Endothelial cell of coronary artery (primary cell): ENCODE data around the gene PPOX. TPM values are rescaled to one million over a fixed set of nuclear protein-coding genes. Genes with fewer than 3 reads are reported as not detected.

Experiments
- total RNA-seq: library from RNA; depleted of rRNA; stranded (reverse); fragments of >200 nt; gene quantifications from 2 replicates; pipeline ENCODE4 v1.2.3, GENCODE V29; 2014

PPOX gene
- 12.1 and 16.0 TPM in 2 replicates for total RNA-seq

DNA sequence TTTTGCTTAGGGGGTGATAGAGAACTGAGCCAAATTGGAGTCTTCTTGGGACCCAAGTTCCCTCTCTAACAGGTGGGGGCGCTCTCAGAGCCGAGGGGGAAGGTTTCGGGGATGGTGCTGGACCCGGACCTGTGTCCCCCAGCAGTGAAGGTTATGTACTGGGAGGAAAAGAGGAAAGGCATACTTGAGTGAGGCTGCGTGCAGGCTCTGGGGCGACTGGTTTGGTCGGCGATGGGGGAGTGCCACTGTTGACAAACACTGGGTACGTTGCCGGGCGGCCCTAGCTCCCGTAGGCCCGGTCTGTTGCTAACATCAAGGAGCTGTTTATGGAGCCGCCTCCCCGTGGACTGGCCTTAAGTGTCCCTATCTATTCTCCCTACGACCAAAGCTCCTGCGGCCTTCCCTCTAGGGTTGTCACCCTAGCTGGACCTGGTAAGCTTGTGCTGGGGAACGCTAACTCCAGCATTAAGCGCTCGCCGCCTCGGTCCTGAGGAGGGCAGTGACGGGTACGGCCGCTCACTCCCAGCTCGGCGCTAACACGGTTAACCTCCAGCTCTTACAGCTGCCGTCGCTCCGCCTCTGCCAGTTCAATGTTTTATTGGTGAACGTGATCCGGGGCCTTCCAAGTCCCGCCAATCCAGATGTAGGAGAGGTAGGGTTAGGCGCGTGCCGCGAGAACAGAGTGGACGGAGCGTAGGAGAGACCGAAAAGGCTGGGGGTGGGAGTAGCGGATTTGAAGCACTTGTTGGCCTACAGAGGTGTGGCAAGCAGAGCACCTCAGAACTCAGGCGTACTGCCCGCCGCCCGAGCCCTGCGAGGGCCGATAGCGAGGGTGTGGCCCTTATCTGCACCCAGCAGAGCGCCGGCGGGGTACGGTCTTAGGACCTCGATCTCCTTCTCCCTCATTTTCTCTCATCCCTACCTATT lies at the start of gene PPOX:
TSS of gene PPOX (plus strand) at position 685 of the 927 bp plus-strand sequence. CDS start 422 bp downstream, outside the sequence.

GRCh38 chr1:161117759-161118581 lies 48.3 kb upstream of the PPOX start, which contains the start of the genes NIT1 and PFDN2:
Gene NIT1 (plus strand): TSS chr1:161118105. CDS start chr1:161118177, 72 bp downstream.
Gene PFDN2 (minus strand): TSS chr1:161118037. CDS start chr1:161118026, 11 bp downstream.

GRCh38 chr1:161132410-161133219 lies 33.6 kb upstream of the PPOX start, which contains the start of gene DEDD:
Gene DEDD (minus strand): TSS chr1:161132667. CDS start chr1:161124462, 8,205 bp downstream.

GRCh38 chr1:161153682-161154337 lies 12.4 kb upstream of the PPOX start, which contains the start of gene UFC1:
Gene UFC1 (plus strand): TSS chr1:161153978. CDS start chr1:161153998, 20 bp downstream.

DNA sequence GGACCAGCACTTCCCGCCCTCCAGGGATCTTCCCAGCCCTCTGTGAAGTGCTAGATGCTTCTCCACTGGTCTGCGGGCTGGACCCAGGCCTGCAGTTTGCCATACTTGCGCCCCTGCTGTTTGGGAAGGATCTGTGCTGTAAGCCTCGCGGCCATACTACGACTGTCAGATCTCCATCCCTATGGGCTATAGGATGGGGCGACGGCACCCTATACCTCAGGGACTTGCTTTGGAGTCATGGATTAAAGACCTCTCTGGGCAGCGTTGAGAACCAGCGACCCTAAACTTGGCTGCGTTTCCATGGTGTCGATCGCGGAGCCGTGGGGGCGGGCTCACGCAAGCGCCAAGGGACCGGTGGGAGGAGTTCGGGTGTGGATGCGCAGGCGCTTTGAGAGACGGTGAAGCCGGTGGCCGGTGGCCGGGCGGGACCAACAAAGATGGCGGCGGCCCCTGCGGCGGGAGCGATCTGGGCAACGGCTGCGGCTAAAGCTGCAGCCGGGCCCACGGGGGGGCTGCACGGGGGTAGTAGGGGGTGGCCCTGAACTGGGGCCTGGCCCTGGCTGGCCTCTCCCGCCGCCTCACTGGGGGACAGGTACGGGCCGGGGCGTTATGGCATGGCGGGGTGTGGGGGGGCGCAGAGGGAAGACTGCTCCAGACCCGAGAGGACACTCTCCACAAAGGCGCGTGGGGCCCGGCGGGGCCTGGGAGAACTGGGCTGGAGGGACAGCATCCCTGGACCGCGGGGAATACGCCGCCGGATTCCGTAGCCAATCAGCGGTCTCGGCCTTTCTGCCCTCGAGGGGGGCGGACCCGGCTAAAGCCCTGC lies 6.9 kb upstream of the PPOX start, which contains the start of gene USP21:
TSS of gene USP21 (plus strand) at position 414 of the 826 bp plus-strand sequence. CDS start 1,141 bp downstream, outside the sequence.

GRCh38 chr1:161177112-161177935 lies 11.1 kb downstream of the PPOX start, which contains the start of gene B4GALT3:
Gene B4GALT3 (minus strand): TSS chr1:161177507. CDS start chr1:161176060, 1,447 bp downstream.

DNA sequence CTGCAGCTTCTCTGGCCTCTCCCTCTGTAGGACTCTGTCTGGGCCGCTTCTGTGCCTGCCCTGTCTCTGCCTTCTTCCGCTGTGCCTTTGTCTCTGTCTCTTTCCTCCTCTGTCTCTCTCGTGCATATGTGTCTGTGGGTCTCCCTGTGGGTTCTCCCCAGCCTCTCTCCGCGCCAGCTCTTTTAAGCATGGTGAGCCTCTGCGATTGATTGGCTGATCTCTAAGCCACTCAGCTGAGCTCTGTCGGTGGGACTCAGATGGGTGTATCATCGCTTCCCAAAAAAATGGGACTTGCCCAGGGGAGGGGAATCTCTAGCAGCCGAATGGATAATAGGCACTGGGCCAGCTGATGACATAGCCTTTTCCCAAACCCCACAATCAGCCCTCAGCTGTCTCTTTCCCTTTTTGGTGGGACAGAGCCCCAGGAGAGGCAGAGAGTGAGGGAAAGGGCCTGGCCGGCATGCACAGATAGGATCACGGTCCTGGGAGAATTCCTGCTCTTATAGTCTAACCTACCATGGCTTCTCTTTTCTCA lies 32.7 kb downstream of the PPOX start, which contains the start of gene ADAMTS4:
TSS of gene ADAMTS4 (minus strand) at position 158 of the 535 bp plus-strand sequence. CDS start 427 bp downstream, outside the sequence.

GRCh38 chr1:161201836-161202712 lies 35.8 kb downstream of the PPOX start, which contains the start of gene NDUFS2:
Gene NDUFS2 (plus strand): TSS chr1:161202367. CDS start chr1:161202386, 19 bp downstream.

GRCh38 chr1:161215076-161215475 lies 48.9 kb downstream of the PPOX start, which contains the start of gene FCER1G:
Gene FCER1G (plus strand): TSS chr1:161215295. CDS start chr1:161215322, 27 bp downstream.

Other genes starting within 250 kb of the PPOX start
- gene ITLN2, start 211.6 kb upstream of the PPOX start, total RNA-seq = 0.18 and 1.3 TPM in 2 replicates
- gene F11R, start 145.3 kb upstream of the PPOX start, total RNA-seq = 143 and 151 TPM in 2 replicates
- gene TSTD1, start 127.5 kb upstream of the PPOX start, total RNA-seq = 8.9 and 22.9 TPM in 2 replicates
- gene USF1, start 120.4 kb upstream of the PPOX start, total RNA-seq = 87.5 and 122 TPM in 2 replicates
- gene ARHGAP30, start 96.5 kb upstream of the PPOX start, total RNA-seq = under 0.01 TPM in 1 of 2 replicates, not detected in the other
- gene NECTIN4, start 76.9 kb upstream of the PPOX start, total RNA-seq = 0.18 and 0.19 TPM in 2 replicates
- 0.66 and 1.1 TPM in 2 replicates for gene KLHDC9, start 68.1 kb upstream of the PPOX start, total RNA-seq
- 65.2 and 79.2 TPM in 2 replicates for gene PFDN2, start 48.4 kb upstream of the PPOX start, total RNA-seq
- 10.1 and 13.4 TPM in 2 replicates for gene NIT1, start 48.3 kb upstream of the PPOX start, total RNA-seq
- 26.6 and 30.6 TPM in 2 replicates for gene DEDD, start 33.8 kb upstream of the PPOX start, total RNA-seq
- 124 and 137 TPM in 2 replicates for gene UFC1, start 12.4 kb upstream of the PPOX start, total RNA-seq
- gene USP21, start 6.9 kb upstream of the PPOX start, total RNA-seq = 4.0 and 5.6 TPM in 2 replicates
- 19.1 and 21.3 TPM in 2 replicates for gene B4GALT3, start 11.1 kb downstream of the PPOX start, total RNA-seq
- 13.9 and 58.5 TPM in 2 replicates for gene ADAMTS4, start 32.6 kb downstream of the PPOX start, total RNA-seq
- gene NDUFS2, start 35.9 kb downstream of the PPOX start, total RNA-seq = 174 and 182 TPM in 2 replicates
- 0.36 and 0.47 TPM in 2 replicates for gene FCER1G, start 48.9 kb downstream of the PPOX start, total RNA-seq
- not detected in 2 replicates for gene APOA2, start 57.2 kb downstream of the PPOX start, total RNA-seq
- 16.8 and 17.5 TPM in 2 replicates for gene TOMM40L, start 59.6 kb downstream of the PPOX start, total RNA-seq
- not detected in 2 replicates for gene NR1I3, start 71.8 kb downstream of the PPOX start, total RNA-seq
- not detected in 2 replicates for gene PCP4L1, start 92.3 kb downstream of the PPOX start, total RNA-seq
- gene MPZ, start 143.5 kb downstream of the PPOX start, total RNA-seq = 0.54 and 1.2 TPM in 2 replicates
- gene SDHC, start 148.0 kb downstream of the PPOX start, total RNA-seq = 14.1 and 20.5 TPM in 2 replicates
- not detected in 2 replicates for gene CFAP126, start 201.4 kb downstream of the PPOX start, total RNA-seq